Endothelial cell of hepatic sinusoid (primary cell): Measurements from ENCODE around the gene SPEN.
"Not testable (repeated sequence)": the region's sequence is repeated elsewhere in the genome, so short reads cannot be mapped to it uniquely, and the experiment has no call there.

ENCODE experiments used
- in situ Hi-C: cut with HindIII; loops from 2 replicates; pipeline ENCODE4 v1.10.0; 2017; ENCODE audit warnings: low sequenced_read_pairs

SPEN gene

GRCh38 chr1:15852828-15853302 is 5.4 kb downstream of the SPEN start:
- in situ Hi-C loops: no loop called here

DNA sequence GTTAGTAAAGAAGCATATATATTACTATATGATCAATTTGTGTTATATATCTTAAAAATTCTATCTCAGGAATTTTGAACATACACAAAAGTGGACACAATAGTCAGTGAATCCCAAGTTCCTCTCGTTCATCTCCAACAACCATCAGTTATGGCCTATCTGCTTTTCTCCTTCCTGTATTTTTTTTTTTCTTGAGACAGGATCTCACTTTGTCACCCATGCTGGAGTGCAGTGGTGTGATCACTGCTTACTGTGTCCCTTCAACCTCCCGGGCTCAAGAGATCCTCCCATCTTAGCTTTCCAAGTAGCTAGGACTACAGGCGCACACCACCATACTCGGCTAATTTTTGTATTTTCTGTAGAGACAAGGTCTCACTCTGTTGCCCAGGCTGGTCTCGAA is 9.4 kb downstream of the SPEN start:
- in situ Hi-C loops: no loop called here

GRCh38 chr1:15858069-15858670 is 10.7 kb downstream of the SPEN start:
- in situ Hi-C loops: no loop called here

DNA sequence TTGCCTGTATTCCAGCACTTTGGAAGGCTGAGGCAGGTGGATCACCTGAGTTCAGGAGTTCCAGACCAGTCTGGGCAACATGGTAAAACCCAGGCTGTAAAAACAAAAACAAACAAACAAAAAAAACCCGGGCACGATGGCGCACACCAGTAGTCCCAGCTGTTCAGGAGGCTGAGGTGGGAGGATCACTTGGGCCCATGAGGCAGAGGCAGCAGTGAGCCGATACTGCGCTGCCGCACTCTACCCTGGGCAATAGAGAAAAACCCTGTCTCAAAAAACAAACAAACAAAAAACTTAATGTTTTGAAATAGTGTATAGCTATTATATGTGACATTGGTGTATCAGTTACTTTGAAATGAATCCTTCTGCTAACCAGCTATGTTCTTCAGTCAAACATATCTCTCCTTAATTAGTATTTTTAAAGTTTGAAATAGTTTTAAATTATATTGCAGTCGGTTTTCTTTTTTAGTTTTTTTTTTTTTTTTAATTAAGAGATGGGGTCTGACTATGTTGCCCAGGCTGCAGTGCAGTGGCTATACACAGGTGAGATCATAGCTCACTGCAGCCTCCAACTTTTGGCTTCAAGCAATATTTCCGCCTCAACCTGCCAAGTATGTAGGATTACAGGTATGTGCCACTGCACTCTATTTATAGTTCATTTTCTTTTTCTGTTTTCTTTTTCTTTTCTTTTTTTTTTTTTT is 11.3 kb downstream of the SPEN start:
- in situ Hi-C loops: no loop called here

DNA sequence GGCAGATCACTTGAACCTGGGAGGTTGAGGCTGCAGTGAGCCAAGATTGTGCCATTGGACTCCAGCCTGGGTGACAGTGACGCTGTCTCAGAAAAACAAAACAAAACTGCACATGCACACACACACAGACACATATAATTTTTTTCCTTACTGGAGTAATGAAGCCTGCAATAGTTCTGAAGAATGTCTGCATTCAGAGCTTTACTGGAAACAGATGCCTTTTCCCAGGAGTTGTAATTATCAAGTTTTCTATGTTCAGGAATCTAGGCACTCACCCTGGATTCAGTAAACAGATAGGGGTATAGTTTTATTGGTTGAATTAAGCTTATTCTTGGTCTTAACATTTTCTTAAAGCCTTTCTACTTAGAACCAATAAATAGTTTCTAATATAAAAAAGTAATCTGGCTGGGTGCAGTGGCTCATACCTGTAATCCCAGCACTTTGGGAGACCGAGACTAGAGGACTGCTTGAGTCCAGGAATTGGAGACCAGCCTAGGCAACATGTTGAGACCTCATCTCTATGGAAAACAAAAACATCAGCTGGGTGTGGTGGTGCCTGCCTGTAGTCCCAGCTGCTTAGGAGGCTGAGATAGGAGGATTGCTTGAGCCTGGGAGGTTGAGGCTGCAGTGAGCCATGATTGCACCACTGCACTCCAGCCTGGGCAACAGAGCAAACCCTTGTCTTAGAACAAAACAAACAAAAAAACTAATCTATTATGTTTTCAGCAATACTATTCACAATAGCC is 15.8 kb downstream of the SPEN start:
- in situ Hi-C loops: no loop called here

DNA sequence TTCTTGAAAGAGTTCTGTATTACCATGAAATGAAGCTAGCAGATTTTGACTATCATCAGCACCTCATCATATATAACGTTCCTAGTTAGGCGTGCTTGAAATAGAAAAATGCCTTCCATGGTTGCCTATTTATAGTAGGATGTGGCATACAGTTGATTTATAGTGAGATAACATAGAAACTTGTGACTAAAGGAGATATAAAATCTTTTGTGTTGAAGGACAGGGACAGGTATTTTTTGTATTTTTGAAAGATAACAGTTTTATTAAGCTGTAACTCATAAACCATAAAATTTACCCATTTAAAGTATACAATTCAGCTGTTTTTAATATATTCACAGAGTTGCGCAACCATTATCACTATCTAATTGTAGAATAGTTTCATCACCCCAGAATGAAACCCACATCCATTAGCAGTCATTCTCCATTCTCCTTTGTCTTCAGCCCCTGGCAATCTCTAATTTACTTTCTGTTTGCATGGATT is 19.3 kb downstream of the SPEN start:
- in situ Hi-C loops: no loop called here

DNA sequence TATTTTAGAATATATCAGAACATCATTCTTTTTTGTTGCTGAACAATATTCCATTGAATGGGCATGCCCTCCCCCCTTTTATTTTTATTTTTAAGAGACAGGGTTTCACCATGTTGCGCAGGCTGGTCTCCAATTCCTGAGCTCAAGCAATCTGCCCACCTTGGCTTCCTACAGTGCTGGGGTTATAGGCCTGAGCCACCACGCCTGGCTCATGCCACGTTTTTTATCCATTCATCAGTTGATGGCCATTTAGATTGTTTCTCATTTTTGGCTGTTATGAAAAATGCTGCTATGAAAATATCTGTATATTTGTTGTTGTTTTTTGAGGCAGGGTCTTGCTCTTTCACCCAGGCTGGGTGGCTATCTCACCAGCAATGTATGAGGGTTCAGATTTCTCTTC is 19.8 kb downstream of the SPEN start:
- in situ Hi-C loops: no loop called here

DNA sequence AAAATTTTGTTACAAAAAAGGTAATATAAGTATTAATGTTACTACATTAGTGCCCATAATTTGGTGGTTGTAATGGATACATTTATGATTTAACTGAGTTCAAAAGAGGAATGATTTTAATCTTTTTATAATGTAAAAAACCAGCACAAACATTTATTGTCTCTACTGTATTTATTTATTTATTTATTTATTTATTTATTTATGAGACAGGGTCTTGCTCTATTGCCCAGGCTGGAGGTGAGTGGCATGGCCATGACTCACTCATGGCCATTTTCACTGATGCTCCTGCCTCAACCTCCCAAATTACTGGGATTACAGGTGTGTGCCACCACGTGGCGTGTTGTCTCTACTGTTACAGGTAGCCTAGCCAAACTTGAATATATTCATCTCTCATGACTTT is 21.9 kb downstream of the SPEN start:
- in situ Hi-C loops: no loop called here

GRCh38 chr1:15870421-15870820 is 22.9 kb downstream of the SPEN start:
- in situ Hi-C loops: no loop called here

DNA sequence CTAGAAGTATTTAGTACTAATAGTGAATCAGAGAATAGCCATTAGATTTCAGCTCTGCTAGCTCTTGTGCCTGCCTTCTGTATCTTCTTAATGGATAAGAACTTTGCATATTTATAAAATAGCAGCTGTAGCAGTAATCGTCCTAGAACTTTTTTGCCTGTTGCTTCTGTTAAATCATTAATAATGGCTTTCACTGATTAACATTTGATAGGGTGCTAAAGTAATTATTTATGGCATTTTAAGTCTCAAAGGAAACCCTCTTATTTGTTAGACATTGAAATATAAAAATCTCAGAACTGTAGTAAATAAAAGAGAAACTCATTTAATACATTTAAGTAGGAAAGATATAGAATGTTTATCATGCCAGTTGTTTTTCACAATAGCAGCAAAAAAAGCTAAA is 27.0 kb downstream of the SPEN start:
- in situ Hi-C loops: no loop called here

DNA sequence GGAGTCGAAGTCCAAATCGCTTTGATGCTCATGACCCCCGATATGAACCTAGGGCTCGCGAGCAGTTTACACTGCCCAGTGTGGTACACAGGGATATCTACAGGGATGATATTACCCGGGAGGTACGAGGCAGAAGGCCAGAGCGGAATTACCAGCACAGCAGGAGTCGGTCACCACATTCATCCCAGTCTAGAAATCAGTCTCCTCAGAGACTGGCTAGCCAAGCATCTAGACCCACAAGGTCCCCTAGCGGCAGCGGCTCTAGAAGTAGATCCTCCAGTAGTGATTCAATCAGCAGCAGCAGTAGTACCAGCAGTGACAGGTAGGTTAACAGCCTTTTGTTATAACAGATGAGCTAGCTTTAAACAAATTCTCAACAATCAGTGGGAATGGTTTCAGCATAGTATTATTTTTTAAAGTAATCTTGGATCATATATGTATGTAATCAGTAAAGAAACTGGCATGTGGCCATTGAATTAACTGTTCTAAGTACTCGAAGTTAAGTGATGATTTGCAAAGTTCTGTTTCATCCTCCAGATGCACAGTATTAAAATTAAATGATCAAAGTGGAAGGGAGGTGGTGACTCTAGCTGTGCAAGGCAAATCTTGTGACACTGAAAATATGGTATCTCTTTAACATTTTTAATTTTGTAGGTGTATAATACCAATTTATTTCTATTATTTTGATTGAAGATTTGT is 29.0 kb downstream of the SPEN start:
- in situ Hi-C loops: loop anchor here (5.0 kb wide), 1 partner anchor 74 kb away; no protein-coding TSS in a partner anchor

- in situ Hi-C loops: no loop called here
Measured at GRCh38 chr1:15881961-15882360, 34.5 kb downstream of the SPEN start.

GRCh38 chr1:15882665-15883064 is 35.2 kb downstream of the SPEN start:
- in situ Hi-C loops: no loop called here

- in situ Hi-C loops: no loop called here
Measured at GRCh38 chr1:15883326-15883725, 35.8 kb downstream of the SPEN start.

- in situ Hi-C loops: no loop called here
Measured at GRCh38 chr1:15884477-15884876, 37.0 kb downstream of the SPEN start.

DNA sequence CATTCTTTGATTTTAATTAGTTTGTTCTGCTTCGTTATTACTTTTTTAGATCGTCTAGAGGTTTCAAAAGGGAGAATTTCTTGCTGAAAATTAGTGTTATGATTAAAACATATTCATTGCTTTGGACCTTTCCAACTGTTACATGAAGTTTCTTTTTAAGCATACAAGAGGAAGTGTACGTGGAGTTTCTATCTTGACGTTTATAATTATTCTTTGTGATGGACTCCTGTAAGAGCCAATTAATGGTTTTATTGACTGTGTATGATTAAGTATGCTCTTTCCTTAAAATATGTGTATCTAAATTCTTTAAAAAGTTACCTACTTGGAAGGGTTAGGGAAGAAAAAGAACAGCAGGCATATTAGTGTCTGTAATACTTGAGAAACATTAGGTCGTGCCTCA is 37.8 kb downstream of the SPEN start:
- in situ Hi-C loops: no loop called here

DNA sequence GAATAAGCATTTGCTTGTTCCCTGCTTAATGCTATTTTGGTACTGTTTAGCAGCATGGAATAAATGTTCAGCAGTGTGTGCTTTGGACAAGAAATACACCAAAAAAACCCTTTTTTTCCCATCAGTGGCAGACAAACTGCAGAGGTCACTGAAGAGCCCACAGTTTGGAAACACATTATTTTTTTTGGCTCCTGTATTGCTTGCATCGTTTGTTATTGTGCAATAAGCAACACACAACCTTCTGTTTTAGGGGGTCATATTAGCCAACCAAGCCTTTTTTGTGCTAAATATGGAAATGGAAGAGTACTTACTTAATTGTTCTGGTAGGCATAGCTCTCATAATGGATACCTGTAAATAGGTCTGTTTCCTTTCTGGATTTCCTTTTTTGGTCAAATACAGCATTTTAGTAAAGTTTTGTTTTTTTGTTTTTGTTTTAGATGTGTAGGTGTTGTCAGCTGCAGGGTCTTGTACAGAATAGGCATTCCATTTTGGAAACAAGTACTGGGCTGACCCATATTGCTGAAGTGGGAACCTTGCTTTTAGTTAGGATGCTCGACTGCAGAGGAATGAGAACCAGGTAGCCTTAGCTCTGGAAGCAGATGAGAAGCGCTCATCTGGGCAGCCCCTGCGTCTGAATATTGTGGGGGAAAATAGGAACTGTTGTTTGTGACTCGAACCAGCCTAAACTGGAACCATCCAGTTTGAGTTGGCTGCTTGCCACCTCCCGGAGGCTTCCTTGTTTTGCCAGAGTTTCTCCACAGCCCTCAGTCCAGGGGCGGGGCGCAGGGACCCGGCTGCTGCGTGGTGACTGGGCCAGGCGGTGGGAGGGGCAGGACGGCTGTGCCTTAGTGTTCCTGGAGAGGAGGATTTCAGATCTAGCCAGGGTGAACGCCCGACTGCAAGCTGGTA is 38.4 kb downstream of the SPEN start:
- in situ Hi-C loops: no loop called here

- in situ Hi-C loops: no loop called here
Measured at GRCh38 chr1:15886611-15887167, 39.2 kb downstream of the SPEN start.

DNA sequence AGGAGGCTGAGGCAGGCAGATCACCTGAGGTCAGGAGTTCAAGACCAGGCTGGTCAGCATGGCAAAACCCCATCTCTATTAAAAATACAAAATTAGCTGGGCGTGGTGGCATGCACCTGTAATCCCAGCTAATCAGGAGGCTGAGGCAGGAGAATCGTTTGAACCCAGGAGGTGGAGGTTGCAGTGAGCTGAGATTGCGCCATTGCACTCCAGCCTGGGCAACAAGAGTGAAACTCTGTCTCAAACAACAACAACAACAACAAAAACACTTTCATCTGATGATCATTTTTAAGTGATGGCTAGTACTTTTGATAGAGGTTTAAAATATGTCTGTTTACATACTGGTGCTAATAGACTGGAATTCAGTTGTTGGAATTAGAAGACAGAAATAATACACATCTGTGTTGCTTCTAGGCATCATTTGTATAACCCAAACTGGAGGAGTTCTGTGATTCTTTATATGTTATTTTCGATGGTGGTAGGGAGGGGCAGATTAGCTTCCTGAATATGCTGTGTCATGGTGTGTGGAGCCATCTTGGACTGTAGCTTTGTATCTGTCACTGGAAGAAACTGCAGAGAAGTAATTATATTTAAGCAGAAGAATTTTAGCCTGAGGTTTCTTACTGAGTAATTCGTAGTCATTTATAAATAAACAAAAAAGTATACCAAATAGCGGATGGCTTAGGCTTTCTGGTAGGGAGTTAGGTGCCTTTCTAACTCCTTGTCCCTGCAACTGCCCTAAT is 45.5 kb downstream of the SPEN start:
- in situ Hi-C loops: not testable (repeated sequence)
